Cardiac muscle cell (in vitro differentiated cells and primary cell): ENCODE measurements around the gene RFC5. TPM values are rescaled to one million over a fixed set of nuclear protein-coding genes. Genes with fewer than 3 reads are reported as not detected.
"Not testable (repeated sequence)": the region's sequence is repeated elsewhere in the genome, so short reads cannot be mapped to it uniquely, and the experiment has no call there.

Experiments used
- DNase-seq, 2 donors: peaks; one replicate each; pipeline versions ENCODE4 v3.0.0 to v3.0.0-alpha.2; 2010 to 2017; ENCODE audit warnings: low read depth in 1 of 2, low spot score in 1 of 2
- H3K27ac ChIP-seq: fragments of 200-600 bp; sonication (generic); 2 replicates; pipeline ENCODE4 v1.5.1; 2016
- H3K27me3 ChIP-seq: fragments of 200-600 bp; sonication (generic); 2 replicates; pipeline ENCODE4 v1.6.0; 2016; ENCODE audit warnings: control low read depth
- H3K36me3 ChIP-seq: fragments of 200-600 bp; sonication (generic); 2 replicates; pipeline ENCODE4 v1.5.1; 2016; ENCODE audit warnings: control low read depth
- H3K4me1 ChIP-seq: fragments of 200-600 bp; sonication (generic); 2 replicates; pipeline ENCODE4 v1.8.1; 2017; ENCODE audit warnings: low read depth, mild to moderate bottlenecking, mixed run types
- H3K4me3 ChIP-seq: fragments of 200-600 bp; sonication (generic); 2 replicates; pipeline ENCODE4 v1.5.1; 2016; ENCODE audit warnings: mild to moderate bottlenecking
- H3K9me3 ChIP-seq: fragments of 200-600 bp; sonication (generic); 2 replicates; pipeline ENCODE4 v1.5.1; 2017; ENCODE audit warnings: low read depth, mild to moderate bottlenecking, control low read depth
- CTCF ChIP-seq: IDR thresholded peaks from 2 replicates; pipeline ENCODE4 v1.5.1; 2012; ENCODE audit warnings: low read depth, mild to moderate bottlenecking, low read length
- polyA plus RNA-seq: library from polyadenylated mRNA; unstranded; fragments of >200 nt; fragmentation: Nextera tagmentation; extraction: Ambion mirVana; gene quantifications from 2 replicates; pipeline ENCODE4 v1.2.1, GENCODE V29; 2016
- total RNA-seq: library from RNA; depleted of rRNA; stranded (reverse); fragments of >200 nt; gene quantifications from 2 replicates; pipeline ENCODE4 v1.2.3, GENCODE V29; 2016

Gene RFC5
- total and polyA plus RNA-seq, 2 experiments from 2014 or later = 25.6 to 27.4 TPM

GRCh38 chr12:117985182-117985581 lies 31.3 kb upstream of the RFC5 start:
- no peak for DNase-seq
- H3K4me1 ChIP-seq = no peaks in the 10 kb centered on the region
- no peak for TF ChIP-seq CTCF
- no peak overlapping the region for H3K27ac ChIP-seq
- H3K4me3 ChIP-seq = no peak overlapping the region
- peaks cover 2% of the 10 kb centered on the region for H3K27me3 ChIP-seq
- no peaks in the 10 kb centered on the region for H3K36me3 ChIP-seq
- H3K9me3 ChIP-seq = no peaks in the 10 kb centered on the region

GRCh38 chr12:117986705-117987469 lies 29.6 kb upstream of the RFC5 start:
- no peaks in the 10 kb centered on the region for H3K4me1 ChIP-seq
- H3K27ac ChIP-seq = no peak overlapping the region
- DNase-seq = no peak
- H3K27me3 ChIP-seq = peaks cover 2% of the 10 kb centered on the region
- TF ChIP-seq CTCF = no peak
- H3K9me3 ChIP-seq = no peaks in the 10 kb centered on the region
- no peaks in the 10 kb centered on the region for H3K36me3 ChIP-seq
- H3K4me3 ChIP-seq = no peak overlapping the region

- TF ChIP-seq CTCF = no peak
- DNase-seq = no peak
- Histone ChIP-seq H3K27me3 (no peaks in the 10 kb centered on the region), H3K27ac (no peak overlapping the region), H3K36me3 (no peaks in the 10 kb centered on the region), H3K9me3 (no peaks in the 10 kb centered on the region), H3K4me1 (no peaks in the 10 kb centered on the region), H3K4me3 (no peak overlapping the region)
These were observed 21.7 kb upstream of the RFC5 start for GRCh38 chr12:117994551-117995438.

- Histone ChIP-seq H3K27me3 (no peaks in the 10 kb centered on the region), H3K4me3 (no peak overlapping the region), H3K9me3 (no peaks in the 10 kb centered on the region), H3K27ac (no peak overlapping the region), H3K4me1 (no peaks in the 10 kb centered on the region), H3K36me3 (no peaks in the 10 kb centered on the region)
- DNase-seq = no peak
- TF ChIP-seq CTCF = no peak
These were observed 17.8 kb upstream of the RFC5 start for GRCh38 chr12:117998719-117999118.

- not testable (repeated sequence) for H3K27ac ChIP-seq, H3K4me1 ChIP-seq, H3K36me3 ChIP-seq, H3K4me3 ChIP-seq, H3K27me3 ChIP-seq, DNase-seq, H3K9me3 ChIP-seq
These were observed 16.7 kb upstream of the RFC5 start for GRCh38 chr12:117999806-118000205.

- TF ChIP-seq CTCF = no peak
- no peaks in the 10 kb centered on the region for H3K36me3 ChIP-seq
- no peak overlapping the region for H3K27ac ChIP-seq
- H3K9me3 ChIP-seq = no peaks in the 10 kb centered on the region
- no peak for DNase-seq
- H3K27me3 ChIP-seq = no peaks in the 10 kb centered on the region
- no peak overlapping the region for H3K4me3 ChIP-seq
- H3K4me1 ChIP-seq = peaks cover 8% of the 10 kb centered on the region
These were observed 5.6 kb upstream of the RFC5 start for GRCh38 chr12:118010903-118011302.
